CD14-positive monocyte (primary cell): ENCODE measurements around the gene KCNE3. TPM values are rescaled to one million over a fixed set of nuclear protein-coding genes. Genes with fewer than 3 reads are reported as not detected.

Experiments used
- DNase-seq, 3 donors: peaks; one replicate each; pipeline ENCODE4 v3.0.0-alpha.2; 2011 to 2022
- H2AFZ ChIP-seq: 2 replicates; pipeline ENCODE4 v1.6.0; 2012; ENCODE audit warnings: mild to moderate bottlenecking, low read depth, low read length, inconsistent platforms; ENCODE audit not compliant: insufficient read depth, poor library complexity, severe bottlenecking
- H3K27ac ChIP-seq, 2 donors: 1 replicate in 1 of 2; 2 replicates in 1 of 2; pipeline ENCODE4 v1.5.1; 2012 to 2013; ENCODE audit warnings: low read length in 2 of 2, control low read depth in 1 of 2, inconsistent platforms in 1 of 2, low read depth in 1 of 2, mild to moderate bottlenecking in 1 of 2
- H3K27me3 ChIP-seq, 2 donors: one replicate each; pipeline versions ENCODE4 v1.6.0 to v1.6.1; 2011 to 2013; ENCODE audit warnings: low read length in 2 of 2; ENCODE audit not compliant: control insufficient read depth in 2 of 2, insufficient read depth in 2 of 2
- H3K36me3 ChIP-seq, 2 donors: replicated peaks in 1 of 2; 1 replicate in 1 of 2; 2 replicates in 1 of 2; pipeline versions ENCODE4 v1.5.1 to v1.6.1; 2012 to 2013; ENCODE audit warnings: low read length in 2 of 2, control low read depth in 1 of 2, inconsistent platforms in 1 of 2, mild to moderate bottlenecking in 1 of 2; ENCODE audit not compliant: insufficient read depth in 2 of 2, control insufficient read depth in 1 of 2
- H3K4me1 ChIP-seq, 2 donors: 1 replicate in 1 of 2; 2 replicates in 1 of 2; pipeline versions ENCODE4 v1.5.1 to v1.6.1; 2012 to 2013; ENCODE audit warnings: low read length in 2 of 2, control low read depth in 1 of 2, inconsistent platforms in 1 of 2, mild to moderate bottlenecking in 1 of 2, moderate library complexity in 1 of 2; ENCODE audit not compliant: insufficient read depth in 2 of 2, control insufficient read depth in 1 of 2
- H3K4me2 ChIP-seq: replicated peaks from 2 replicates; pipeline ENCODE3; 2012; ENCODE audit warnings: low read length, moderate library complexity, mild to moderate bottlenecking; ENCODE audit not compliant: poor library complexity, severe bottlenecking; ENCODE audit errors: extremely low read depth
- H3K4me3 ChIP-seq, 3 experiments: fragments of 200-600 bp in 1 of 3; sonication (generic) in 1 of 3; replicated peaks in 1 of 3; 1 replicate in 2 of 3; 2 replicates in 1 of 3; pipeline ENCODE4 v1.5.1; 2011 to 2013; ENCODE audit warnings: low read length in 3 of 3, mild to moderate bottlenecking in 3 of 3, control low read depth in 2 of 3, low read depth in 2 of 3, inconsistent platforms in 1 of 3, moderate library complexity in 1 of 3
- H3K79me2 ChIP-seq: 2 replicates; pipeline ENCODE4 v1.6.0; 2012; ENCODE audit warnings: mild to moderate bottlenecking, control low read depth, inconsistent platforms, low read length, moderate library complexity; ENCODE audit not compliant: insufficient read depth
- H3K9ac ChIP-seq: 2 replicates; pipeline ENCODE4 v1.6.0; 2017; ENCODE audit warnings: low read length, mild to moderate bottlenecking; ENCODE audit not compliant: insufficient read depth, poor library complexity, severe bottlenecking
- H3K9me3 ChIP-seq, 2 donors: replicated peaks in 1 of 2; 1 replicate in 1 of 2; 2 replicates in 1 of 2; pipeline versions ENCODE4 v1.5.1 to v1.6.1; 2012 to 2013; ENCODE audit warnings: low read length in 2 of 2, control low read depth in 1 of 2; ENCODE audit not compliant: control insufficient read depth in 1 of 2, insufficient read depth in 1 of 2
- H4K20me1 ChIP-seq: 2 replicates; pipeline ENCODE4 v1.6.0; 2012; ENCODE audit warnings: mild to moderate bottlenecking, low read length, control low read depth, moderate library complexity; ENCODE audit not compliant: insufficient read depth
- H3K27ac Mint-ChIP-seq, 7 donors: one replicate each; pipeline ENCODE4 v1.8.0; 2020; ENCODE audit warnings: mild to moderate bottlenecking in 7 of 7, mixed read lengths in 7 of 7, moderate library complexity in 6 of 7, inconsistent platforms in 2 of 7
- H3K27me3 Mint-ChIP-seq, 3 donors: one replicate each; pipeline ENCODE4 v1.8.0; 2021 to 2022; ENCODE audit warnings: low read depth in 3 of 3, mild to moderate bottlenecking in 3 of 3, mixed read lengths in 3 of 3, moderate library complexity in 3 of 3, inconsistent platforms in 1 of 3
- H3K36me3 Mint-ChIP-seq, 2 donors: one replicate each; pipeline ENCODE4 v1.8.0; 2020; ENCODE audit warnings: mixed read lengths in 2 of 2, inconsistent platforms in 1 of 2, mild to moderate bottlenecking in 1 of 2
- H3K4me1 Mint-ChIP-seq: one replicate; pipeline ENCODE4 v1.8.0; 2020; ENCODE audit warnings: mild to moderate bottlenecking, mixed read lengths
- H3K4me3 Mint-ChIP-seq, 2 donors: one replicate each; pipeline ENCODE4 v1.8.0; 2020; ENCODE audit warnings: mild to moderate bottlenecking in 2 of 2, mixed read lengths in 2 of 2, moderate library complexity in 1 of 2
- H3K9me3 Mint-ChIP-seq, 7 donors: one replicate each; pipeline ENCODE4 v1.8.0; 2020 to 2022; ENCODE audit warnings: mixed read lengths in 7 of 7, mild to moderate bottlenecking in 6 of 7, moderate library complexity in 6 of 7, inconsistent platforms in 2 of 7
- CTCF ChIP-seq: fragments of 200-600 bp; IDR thresholded peaks from one replicate; pipeline ENCODE4 v1.8.0; 2022; ENCODE audit warnings: antibody characterized with exemption, mild to moderate bottlenecking
- WGBS: methylation state at CpG from one replicate; pipeline ENCODE4 v1.1.5; 2013; ENCODE audit warnings: missing lambda C conversion rate; ENCODE audit not compliant: insufficient coverage; 5-methylcytosine and 5-hydroxymethylcytosine counted together
- intact Hi-C, 2 donors: fragments of 100-400 bp; cut with micrococcal nuclease; formaldehyde crosslinking; loops; one replicate each; pipeline versions ENCODE4 v1.15.0 to v1.15.1; 2023
- polyA plus RNA-seq, 3 donors: library from polyadenylated mRNA; depleted of rRNA in 1 of 3; unstranded in 2 of 3; stranded (reverse) in 1 of 3; fragments of 300-500 nt in 2 of 3; fragments of >200 nt in 1 of 3; fragmentation: Illumina TruSeq in 2 of 3; gene quantifications; 1 replicate in 2 of 3; 2 replicates in 1 of 3; pipeline ENCODE4 v1.2.3, GENCODE V29; 2012 to 2021

The KCNE3 gene
- polyA plus RNA-seq, 3 donors: 29.9 to 76.6 (median 41.0) TPM

GRCh38 chr11:74418509-74418895 lies 48.8 kb downstream of the KCNE3 start:
- Mint-ChIP-seq H3K4me1 (no peaks in the 10 kb centered on the region), H3K4me3 (no peak overlapping the region), H3K9me3 (no peaks in the 10 kb centered on the region), H3K27me3 (peaks cover 0 to 3% (median 0%) of the 10 kb centered on the region in 3 donors), H3K36me3 (no peaks in the 10 kb centered on the region), H3K27ac (no peak overlapping the region)
- Histone ChIP-seq H3K79me2 (no peaks in the 10 kb centered on the region), H3K36me3 (no peaks in the 10 kb centered on the region), H3K4me2 (no peak overlapping the region), H2AFZ (no peak overlapping the region), H4K20me1 (no peaks in the 10 kb centered on the region), H3K27ac (no peak overlapping the region), H3K9me3 (no peaks in the 10 kb centered on the region), H3K9ac (no peak overlapping the region), H3K4me1 (no peaks in the 10 kb centered on the region), H3K4me3 (no peak overlapping the region), H3K27me3 (no peaks in the 10 kb centered on the region)
- no peak for TF ChIP-seq CTCF
- intact Hi-C loops: no loop called here
- WGBS: no CpG with 5 or more reads among the region's 1 CpG
- DNase-seq: no peak

GRCh38 chr11:74417860-74418508 lies 49.4 kb downstream of the KCNE3 start:
- Histone ChIP-seq H3K27me3 (no peaks in the 10 kb centered on the region), H3K27ac (no peak overlapping the region), H3K4me1 (no peaks in the 10 kb centered on the region), H3K4me2 (no peak overlapping the region), H3K9ac (no peak overlapping the region), H2AFZ (no peak overlapping the region), H3K9me3 (no peaks in the 10 kb centered on the region), H3K36me3 (no peaks in the 10 kb centered on the region), H3K79me2 (no peaks in the 10 kb centered on the region), H3K4me3 (no peak overlapping the region), H4K20me1 (no peaks in the 10 kb centered on the region)
- Mint-ChIP-seq H3K4me1 (no peaks in the 10 kb centered on the region), H3K36me3 (no peaks in the 10 kb centered on the region), H3K9me3 (no peaks in the 10 kb centered on the region), H3K4me3 (no peak overlapping the region), H3K27me3 (peaks cover 0 to 3% (median 0%) of the 10 kb centered on the region in 3 donors), H3K27ac (no peak overlapping the region)
- TF ChIP-seq CTCF: no peak
- DNase-seq: no peak
- no CpG with 5 or more reads among the region's 4 CpGs for WGBS
- intact Hi-C loops: no loop called here
